IMR-90 (cell line): Measurements from ENCODE around the gene ATP10A. TPM values are rescaled to one million over a fixed set of nuclear protein-coding genes. Genes with fewer than 3 reads are reported as not detected.

Experiments
- ATAC-seq: fragments of 200-7000 bp; cut with Tn5 transposase; 2 replicates; pipeline ENCODE4 v1.9.1; 2020; ENCODE audit warnings: low read depth, mild to moderate bottlenecking, moderate library complexity
- BruUV-seq: library from RNA; stranded (reverse); fragments of 400-500 nt; replicated peaks from 2 replicates; lab custom pipeline; 2021; lab: Mats Ljungman, UMichigan
- CTCF ChIA-PET: fragments of 300-600 bp; formaldehyde crosslinking; extraction: SDS; loops from one replicate; lab custom pipeline; 2021; ENCODE audit warnings: antibody characterized with exemption; lab: Yijun Ruan, JAX
- POLR2A ChIA-PET: fragments of 300-600 bp; sonication (Branson Sonifier 250); formaldehyde crosslinking; loops from one replicate; lab custom pipeline; 2022; ENCODE audit warnings: antibody characterized with exemption; ENCODE audit not compliant: unreplicated experiment; lab: Charles Lee
- DNase-seq: peaks from one replicate; pipeline ENCODE4 v3.0.0; 2013
- H2AFZ ChIP-seq: replicated peaks from 2 replicates; pipeline ENCODE3; 2013; ENCODE audit warnings: low read length, mild to moderate bottlenecking; ENCODE audit not compliant: poor library complexity
- H2AK5ac ChIP-seq: 2 replicates; pipeline ENCODE4 v1.6.1; 2013; ENCODE audit warnings: low read depth, low read length, inconsistent platforms
- H2AK9ac ChIP-seq: replicated peaks from 2 replicates; pipeline ENCODE3; 2013; ENCODE audit warnings: mild to moderate bottlenecking, low read depth, low read length, moderate library complexity; ENCODE audit not compliant: poor library complexity
- H2BK120ac ChIP-seq: 2 replicates; pipeline ENCODE4 v1.6.1; 2013; ENCODE audit warnings: low read depth, low read length, inconsistent platforms
- H2BK15ac ChIP-seq: 3 replicates; pipeline ENCODE4 v1.6.1; 2013; ENCODE audit warnings: low read depth, low read length, inconsistent platforms
- H2BK20ac ChIP-seq: 2 replicates; pipeline ENCODE4 v1.6.1; 2013; ENCODE audit warnings: low read depth, mild to moderate bottlenecking, inconsistent platforms, low read length, moderate library complexity
- H2BK5ac ChIP-seq: 2 replicates; pipeline ENCODE4 v1.6.1; 2013; ENCODE audit warnings: mild to moderate bottlenecking, low read depth, low read length, inconsistent platforms; ENCODE audit not compliant: poor library complexity, severe bottlenecking
- H3K14ac ChIP-seq: replicated peaks from 2 replicates; pipeline ENCODE4 v1.6.1; 2013; ENCODE audit warnings: low read depth, low read length, inconsistent platforms
- H3K18ac ChIP-seq: 2 replicates; pipeline ENCODE4 v1.6.1; 2013; ENCODE audit warnings: low read depth, low read length, control low read depth
- H3K23ac ChIP-seq: 2 replicates; pipeline ENCODE4 v1.6.1; 2013; ENCODE audit warnings: low read depth, low read length, inconsistent platforms
- H3K27ac ChIP-seq: 2 replicates; pipeline ENCODE4 v1.5.1; 2013; ENCODE audit warnings: mild to moderate bottlenecking, control low read depth, low read length; ENCODE audit not compliant: insufficient read depth
- H3K27me3 ChIP-seq: 2 replicates; pipeline ENCODE4 v1.6.1; 2013; ENCODE audit warnings: low read length; ENCODE audit not compliant: control insufficient read depth, insufficient read depth
- H3K36me3 ChIP-seq: 2 replicates; pipeline ENCODE4 v1.6.1; 2013; ENCODE audit warnings: low read length, mixed read lengths; ENCODE audit not compliant: control insufficient read depth, insufficient read depth
- H3K4ac ChIP-seq: 2 replicates; pipeline ENCODE4 v1.6.1; 2013; ENCODE audit warnings: low read depth, low read length, inconsistent platforms
- H3K4me1 ChIP-seq: 2 replicates; pipeline ENCODE4 v1.6.1; 2013; ENCODE audit warnings: low read length, mixed read lengths; ENCODE audit not compliant: control insufficient read depth, insufficient read depth
- H3K4me2 ChIP-seq: 2 replicates; pipeline ENCODE4 v1.6.1; 2013; ENCODE audit warnings: low read depth, mild to moderate bottlenecking, control low read depth, low read length, moderate library complexity
- H3K4me3 ChIP-seq: 2 replicates; pipeline ENCODE4 v1.5.1; 2013; ENCODE audit warnings: low read depth, mild to moderate bottlenecking, control low read depth, low read length, moderate library complexity; ENCODE audit not compliant: insufficient read depth
- H3K56ac ChIP-seq: 2 replicates; pipeline ENCODE4 v1.6.1; 2013; ENCODE audit warnings: low read length, inconsistent platforms; ENCODE audit not compliant: insufficient read depth; ENCODE audit errors: extremely low read depth
- H3K79me1 ChIP-seq, 2 experiments: 2 replicates each; pipeline ENCODE4 v1.6.1; 2013; ENCODE audit warnings: low read length in 2 of 2, inconsistent platforms in 1 of 2, low read depth in 1 of 2
- H3K9ac ChIP-seq: 2 replicates; pipeline ENCODE4 v1.6.1; 2013; ENCODE audit warnings: low read depth, low read length, control low read depth
- H3K9me1 ChIP-seq: 2 replicates; pipeline ENCODE4 v1.6.1; 2013; ENCODE audit warnings: low read length, inconsistent platforms; ENCODE audit not compliant: insufficient read depth
- H3K9me3 ChIP-seq: 2 replicates; pipeline ENCODE4 v1.6.1; 2013; ENCODE audit warnings: low read length; ENCODE audit not compliant: control insufficient read depth, insufficient read depth
- H4K20me1 ChIP-seq: 2 replicates; pipeline ENCODE4 v1.6.1; 2013; ENCODE audit warnings: low read length, inconsistent platforms; ENCODE audit not compliant: insufficient read depth
- H4K5ac ChIP-seq: 2 replicates; pipeline ENCODE4 v1.6.1; 2013; ENCODE audit warnings: mild to moderate bottlenecking, low read depth, low read length, control low read depth
- H4K8ac ChIP-seq, 2 experiments: 2 replicates each; pipeline ENCODE4 v1.6.1; 2013; ENCODE audit warnings: low read depth in 2 of 2, low read length in 2 of 2, control low read depth in 1 of 2, inconsistent platforms in 1 of 2
- H4K91ac ChIP-seq: 2 replicates; pipeline ENCODE4 v1.6.1; 2013; ENCODE audit warnings: low read depth, low read length, inconsistent platforms; ENCODE audit not compliant: insufficient read depth
- CEBPB ChIP-seq: IDR thresholded peaks from 2 replicates; pipeline ENCODE4 v1.6.1; 2012; ENCODE audit warnings: low read depth, low read length, improper control_type of control experiment
- CHD1 ChIP-seq: IDR thresholded peaks from 2 replicates; pipeline ENCODE4 v1.6.1; 2012; ENCODE audit warnings: low read depth, low read length, improper control_type of control experiment
- CTCF ChIP-seq: conservative IDR thresholded peaks from 2 replicates; pipeline ENCODE4 v1.5.1; 2012; ENCODE audit warnings: mild to moderate bottlenecking, low read depth, low read length, improper control_type of control experiment
- ELK1 ChIP-seq: fragments of 150-350 bp; IDR thresholded peaks from 2 replicates; pipeline ENCODE4 v1.6.1; 2016; ENCODE audit warnings: low read depth, mild to moderate bottlenecking, low read length, moderate library complexity, borderline replicate concordance
- FOS ChIP-seq: fragments of 150-350 bp; IDR thresholded peaks from 2 replicates; pipeline ENCODE4 v1.6.1; 2016; ENCODE audit warnings: low read depth, low read length
- MXI1 ChIP-seq: IDR thresholded peaks from 2 replicates; pipeline ENCODE4 v1.6.1; 2012; ENCODE audit warnings: low read depth, mild to moderate bottlenecking, low read length, moderate library complexity, borderline replicate concordance
- NFE2L2 ChIP-seq: fragments of 150-350 bp; IDR thresholded peaks from 2 replicates; pipeline ENCODE4 v1.6.1; 2016; ENCODE audit warnings: low read depth, mild to moderate bottlenecking, low read length
- POLR2A ChIP-seq: IDR thresholded peaks from 2 replicates; pipeline ENCODE4 v1.6.1; 2012; ENCODE audit warnings: mild to moderate bottlenecking, low read depth, low read length
- RAD21 ChIP-seq: IDR thresholded peaks from 2 replicates; pipeline ENCODE4 v1.6.1; 2012; ENCODE audit warnings: low read length, improper control_type of control experiment
- RCOR1 ChIP-seq: IDR thresholded peaks from 2 replicates; pipeline ENCODE4 v1.6.1; 2012; ENCODE audit warnings: mild to moderate bottlenecking, low read length, improper control_type of control experiment; ENCODE audit not compliant: insufficient replicate concordance
- USF2 ChIP-seq: fragments of 150-350 bp; IDR thresholded peaks from 2 replicates; pipeline ENCODE4 v1.6.1; 2017; ENCODE audit warnings: mild to moderate bottlenecking, antibody characterized with exemption, low read length, low read depth
- WGBS, 2 experiments: methylation state at CpG; one replicate each; pipeline versions ENCODE4 v1.1.5 to v1.1.7; 2013; ENCODE audit warnings: missing lambda C conversion rate in 2 of 2; ENCODE audit not compliant: insufficient read length in 1 of 2; ENCODE audit errors: extremely low coverage in 2 of 2; 5-methylcytosine and 5-hydroxymethylcytosine counted together
- dilution Hi-C: fragments of 300-500 bp; cut with HindIII; formaldehyde crosslinking; loops from one replicate; pipeline ENCODE4 v1.14.3; 2018; ENCODE audit warnings: low sequenced_read_pairs; ENCODE audit not compliant: unreplicated experiment
- in situ Hi-C: fragments of 300-500 bp; cut with MboI; formaldehyde crosslinking; loops from 3 replicates; pipeline ENCODE4 v1.14.3; 2019; ENCODE audit warnings: low sequenced_read_pairs, inconsistent platforms, mixed read lengths
- intact Hi-C: fragments of 100-400 bp; cut with micrococcal nuclease; formaldehyde crosslinking; loops from 2 replicates; pipeline ENCODE4 v1.10.0; 2022
- polyA plus RNA-seq, 3 experiments: library from polyadenylated mRNA; depleted of rRNA; stranded (reverse); fragments of >200 nt; gene quantifications; 2 replicates each; pipeline ENCODE4 v1.2.3, GENCODE V29; 2012; ENCODE audit warnings: low replicate concordance in 1 of 3
- total RNA-seq: library from RNA; depleted of rRNA; stranded (reverse); fragments of >200 nt; gene quantifications from 2 replicates; pipeline ENCODE4 v1.2.3, GENCODE V29; 2012

ATP10A gene
- total and polyA plus RNA-seq, 2 of the 4 experiments (the other 2 are of a cell fraction), result 13.8 to 16.0 TPM

GRCh38 chr15:25655207-25655948 lies 207.7 kb downstream of the ATP10A start:
- no peaks in the 10 kb centered on the region for H3K79me1 ChIP-seq
- no peak overlapping the region for H3K4me3 ChIP-seq
- H4K8ac ChIP-seq, result no peak overlapping the region
- no peak overlapping the region for H2BK15ac ChIP-seq
- 86% methylated on average over 6 of the region's 14 CpGs; no CpG with 5 or more reads in 1 of the 2 experiments for WGBS, 2 experiments
- H3K9me1 ChIP-seq, result no peaks in the 10 kb centered on the region
- no peak overlapping the region for H4K5ac ChIP-seq
- intact Hi-C loops, result no loop called here
- H2AFZ ChIP-seq, result peak overlapping the region; percentile 32
- no TSS peak for BruUV-seq
- no peak overlapping the region for H3K23ac ChIP-seq
- H3K36me3 ChIP-seq, result no peaks in the 10 kb centered on the region
- no peak overlapping the region for H3K4ac ChIP-seq
- H4K20me1 ChIP-seq, result no peaks in the 10 kb centered on the region
- no peak overlapping the region for H4K91ac ChIP-seq
- no peak overlapping the region for H3K14ac ChIP-seq
- H3K9me3 ChIP-seq, result no peaks in the 10 kb centered on the region
- H3K27me3 ChIP-seq, result peaks cover 18% of the 10 kb centered on the region
- H3K27ac ChIP-seq, result no peak overlapping the region
- no peak overlapping the region for H3K18ac ChIP-seq
- H3K56ac ChIP-seq, result no peak overlapping the region
- TF ChIP-seq POLR2A, result no peak
- TF ChIP-seq ELK1, result no peak
- no peak for TF ChIP-seq CHD1
- TF ChIP-seq RAD21, result no peak
- TF ChIP-seq USF2, result no peak
- no peak for TF ChIP-seq RCOR1
- TF ChIP-seq CEBPB, result no peak
- no peak for TF ChIP-seq FOS
- TF ChIP-seq CTCF, result no peak
- TF ChIP-seq NFE2L2, result no peak
- no peak for TF ChIP-seq MXI1
- ATAC-seq, result no peak
- no peak overlapping the region for H3K4me2 ChIP-seq
- dilution Hi-C loops, result no loop called here
- no peaks in the 10 kb centered on the region for H3K4me1 ChIP-seq
- H3K9ac ChIP-seq, result no peak overlapping the region
- in situ Hi-C loops, result no loop called here
- no peak overlapping the region for H2BK120ac ChIP-seq
- ChIA-PET POLR2A (no interaction called here), CTCF (interaction anchor here (2.2 kb wide), 1 partner anchor 278 kb away, joined by 7 read pairs; no protein-coding TSS in a partner anchor)
- H2BK20ac ChIP-seq, result no peak overlapping the region
- no peak overlapping the region for H2AK5ac ChIP-seq
- no peak overlapping the region for H2BK5ac ChIP-seq
- no peak overlapping the region for H2AK9ac ChIP-seq
- no peak for DNase-seq
